HG03558 (cell line): Measurements from ENCODE around the gene LCN6.
"Not testable (repeated sequence)": the region's sequence is repeated elsewhere in the genome, so short reads cannot be mapped to it uniquely, and the experiment has no call there.

Experiments used
- ATAC-seq: cut with Tn5 transposase; IDR thresholded peaks from one replicate; pipeline ENCODE4 v1.9.1; 2021; ENCODE audit warnings: moderate number of reproducible peaks; ENCODE audit not compliant: unreplicated experiment; ENCODE audit errors: extremely low read depth

The LCN6 gene

GRCh38 chr9:136748201-136748600 is at the start of gene LCN6:
Gene LCN6 (minus strand): TSS chr9:136748525. CDS start chr9:136748483, 42 bp downstream.
- no peak for ATAC-seq

- not testable (repeated sequence) for ATAC-seq
Observed at GRCh38 chr9:136796775-136797347, 48.5 kb upstream of the LCN6 start.

GRCh38 chr9:136796238-136796774 is 48.0 kb upstream of the LCN6 start, which contains the start of gene CCDC183:
Gene CCDC183 (plus strand): TSS chr9:136796338. CDS start chr9:136796398, 60 bp downstream.
- no peak for ATAC-seq

GRCh38 chr9:136795000-136795348 is 46.6 kb upstream of the LCN6 start:
- ATAC-seq = no peak

- no peak for ATAC-seq
Observed at GRCh38 chr9:136794281-136794999, 46.1 kb upstream of the LCN6 start.

- ATAC-seq = no peak
Observed at GRCh38 chr9:136793086-136793946, 45.0 kb upstream of the LCN6 start.

GRCh38 chr9:136792321-136793085 is 44.2 kb upstream of the LCN6 start:
- ATAC-seq = no peak

- ATAC-seq = no peak
Observed at GRCh38 chr9:136791516-136792276, 43.4 kb upstream of the LCN6 start.

GRCh38 chr9:136790640-136791515 is 42.6 kb upstream of the LCN6 start, which contains the start of gene TMEM141:
Gene TMEM141 (plus strand): TSS chr9:136791344. CDS start chr9:136791371, 27 bp downstream.
- peak; percentile 66 for ATAC-seq

- no peak for ATAC-seq
Observed at GRCh38 chr9:136789523-136789937, 41.2 kb upstream of the LCN6 start.

GRCh38 chr9:136788644-136789522 is 40.6 kb upstream of the LCN6 start:
- not testable (repeated sequence) for ATAC-seq

- ATAC-seq = no peak
Observed at GRCh38 chr9:136787690-136788400, 39.5 kb upstream of the LCN6 start.

- ATAC-seq = not testable (repeated sequence)
Observed at GRCh38 chr9:136786983-136787382, 38.7 kb upstream of the LCN6 start.

GRCh38 chr9:136786451-136786850 is 38.1 kb upstream of the LCN6 start:
- ATAC-seq = no peak

- ATAC-seq = not testable (repeated sequence)
Observed at GRCh38 chr9:136785565-136786355, 37.4 kb upstream of the LCN6 start.

- ATAC-seq = no peak
Observed at GRCh38 chr9:136784997-136785361, 36.7 kb upstream of the LCN6 start.
